Smooth muscle cell (in vitro differentiated cells): ENCODE results near the gene YPEL1. TPM values are rescaled to one million over a fixed set of nuclear protein-coding genes. Genes with fewer than 3 reads are reported as not detected.

Source experiments
- DNase-seq: peaks from one replicate; lab custom pipeline; 2025; ENCODE audit not compliant: unreplicated experiment; lab: John Stamatoyannopoulos, UW
- H2AFZ ChIP-seq: fragments of 200-600 bp; sonication (generic); 2 replicates; pipeline ENCODE4 v1.6.0; 2016; ENCODE audit warnings: antibody characterized with exemption, low read depth, mild to moderate bottlenecking
- H3F3A ChIP-seq: fragments of 200-600 bp; sonication (generic); 2 replicates; pipeline ENCODE4 v1.6.0; 2017; ENCODE audit warnings: antibody characterized with exemption, low read depth
- H3K27ac ChIP-seq: fragments of 200-600 bp; sonication (generic); 2 replicates; pipeline ENCODE4 v1.5.1; 2016; ENCODE audit warnings: low read depth, mild to moderate bottlenecking
- H3K27me3 ChIP-seq: fragments of 200-600 bp; sonication (generic); 2 replicates; pipeline ENCODE4 v1.6.1; 2016; ENCODE audit warnings: low read depth, mild to moderate bottlenecking
- H3K36me3 ChIP-seq: fragments of 200-600 bp; sonication (generic); 2 replicates; pipeline ENCODE4 v1.5.1; 2016; ENCODE audit warnings: low read depth
- H3K4me1 ChIP-seq: fragments of 200-600 bp; sonication (generic); 2 replicates; pipeline ENCODE4 v1.5.1; 2016; ENCODE audit warnings: low read depth
- H3K4me2 ChIP-seq: fragments of 200-600 bp; sonication (generic); 2 replicates; pipeline ENCODE4 v1.6.0; 2016; ENCODE audit warnings: mild to moderate bottlenecking
- H3K4me3 ChIP-seq: fragments of 200-600 bp; sonication (generic); 2 replicates; pipeline ENCODE4 v1.5.1; 2016; ENCODE audit warnings: mild to moderate bottlenecking
- H3K79me2 ChIP-seq: fragments of 200-600 bp; sonication (generic); 2 replicates; pipeline ENCODE4 v1.6.0; 2016; ENCODE audit warnings: low read depth, mild to moderate bottlenecking
- H3K9ac ChIP-seq: fragments of 200-600 bp; sonication (generic); 2 replicates; pipeline ENCODE4 v1.6.0; 2016; ENCODE audit warnings: low read depth
- H3K9me3 ChIP-seq: fragments of 200-600 bp; sonication (generic); replicated peaks from 2 replicates; pipeline ENCODE4 v1.5.1; 2016; ENCODE audit warnings: low read depth
- H4K20me1 ChIP-seq: fragments of 200-600 bp; sonication (generic); 2 replicates; pipeline ENCODE4 v1.6.0; 2016; ENCODE audit warnings: low read depth
- WGBS: methylation state at CpG from one replicate; pipeline ENCODE4 v1.1.7; 2016; ENCODE audit warnings: low lambda C conversion rate; 5-methylcytosine and 5-hydroxymethylcytosine counted together
- polyA plus RNA-seq: library from polyadenylated mRNA; unstranded; fragments of >200 nt; fragmentation: Nextera tagmentation; extraction: Ambion mirVana; gene quantifications from 2 replicates; pipeline ENCODE4 v1.2.1, GENCODE V29; 2016
- total RNA-seq: library from RNA; depleted of rRNA; stranded (reverse); fragments of >200 nt; gene quantifications from 2 replicates; pipeline ENCODE4 v1.2.3, GENCODE V29; 2014
- TF ChIP-seq, protein P1 (sequence below): fragments of 200-600 bp; sonication (generic); IDR thresholded peaks from 2 replicates; pipeline ENCODE4 v1.5.1; 2017; ENCODE audit warnings: borderline replicate concordance, mild to moderate bottlenecking, antibody characterized with exemption; ENCODE audit not compliant: insufficient read depth, poor library complexity, severe bottlenecking

Gene YPEL1
- total and polyA plus RNA-seq, 2 experiments from 2014 or later, result 1.8 to 4.1 TPM

DNA sequence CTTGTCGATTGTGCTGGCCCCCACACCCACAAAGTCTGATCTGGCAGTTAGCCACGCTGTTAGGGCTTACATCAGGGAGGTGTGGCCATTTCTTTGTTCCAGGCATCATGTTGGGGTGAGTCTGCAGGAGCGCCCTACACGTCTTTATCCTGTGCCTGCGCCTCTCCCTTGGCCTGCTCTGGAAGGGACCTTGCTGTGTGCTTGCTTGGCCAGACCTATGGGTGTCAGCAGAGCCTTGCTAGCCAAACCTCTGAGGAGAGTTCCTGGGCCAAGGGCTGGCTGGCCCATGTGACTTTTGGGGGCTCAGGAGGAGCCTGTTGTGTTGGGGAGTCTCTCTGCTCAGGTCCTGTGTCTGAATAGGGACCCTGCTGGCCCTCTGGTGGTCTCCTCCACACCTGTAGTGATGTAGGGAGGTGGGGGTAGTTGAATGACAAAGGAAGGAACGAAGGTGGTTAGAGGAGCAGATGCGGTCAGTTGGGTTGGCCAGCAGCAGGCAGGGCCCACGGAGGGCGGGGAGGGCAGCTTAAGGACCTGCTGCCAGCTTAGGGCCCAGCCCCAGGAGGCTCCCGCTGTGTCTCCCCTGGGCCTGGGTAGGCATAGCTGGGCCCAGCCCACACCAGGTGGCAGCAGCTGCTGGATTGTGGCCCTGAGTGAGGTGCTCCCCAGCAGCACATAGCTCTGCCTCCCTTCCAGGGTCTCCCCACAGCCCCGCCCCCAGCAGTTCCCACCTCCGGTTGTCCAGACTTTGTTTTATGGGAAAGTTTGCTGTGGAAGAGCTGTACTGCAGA lies 61.9 kb downstream of the YPEL1 start:
- Histone ChIP-seq H3K4me1 (no peaks in the 10 kb centered on the region), H3K9me3 (no peaks in the 10 kb centered on the region), H3K27ac (no peak overlapping the region), H4K20me1 (peaks cover 4% of the 10 kb centered on the region), H3K4me3 (no peak overlapping the region), H3K9ac (no peak overlapping the region), H3F3A (no peaks in the 10 kb centered on the region), H3K4me2 (no peak overlapping the region), H3K36me3 (no peaks in the 10 kb centered on the region), H3K27me3 (no peaks in the 10 kb centered on the region), H2AFZ (no peak overlapping the region), H3K79me2 (no peaks in the 10 kb centered on the region)
- WGBS, result 98% methylated on average over 12 of the region's 12 CpGs
- DNase-seq, result no peak
- TF ChIP-seq, protein P1, sequence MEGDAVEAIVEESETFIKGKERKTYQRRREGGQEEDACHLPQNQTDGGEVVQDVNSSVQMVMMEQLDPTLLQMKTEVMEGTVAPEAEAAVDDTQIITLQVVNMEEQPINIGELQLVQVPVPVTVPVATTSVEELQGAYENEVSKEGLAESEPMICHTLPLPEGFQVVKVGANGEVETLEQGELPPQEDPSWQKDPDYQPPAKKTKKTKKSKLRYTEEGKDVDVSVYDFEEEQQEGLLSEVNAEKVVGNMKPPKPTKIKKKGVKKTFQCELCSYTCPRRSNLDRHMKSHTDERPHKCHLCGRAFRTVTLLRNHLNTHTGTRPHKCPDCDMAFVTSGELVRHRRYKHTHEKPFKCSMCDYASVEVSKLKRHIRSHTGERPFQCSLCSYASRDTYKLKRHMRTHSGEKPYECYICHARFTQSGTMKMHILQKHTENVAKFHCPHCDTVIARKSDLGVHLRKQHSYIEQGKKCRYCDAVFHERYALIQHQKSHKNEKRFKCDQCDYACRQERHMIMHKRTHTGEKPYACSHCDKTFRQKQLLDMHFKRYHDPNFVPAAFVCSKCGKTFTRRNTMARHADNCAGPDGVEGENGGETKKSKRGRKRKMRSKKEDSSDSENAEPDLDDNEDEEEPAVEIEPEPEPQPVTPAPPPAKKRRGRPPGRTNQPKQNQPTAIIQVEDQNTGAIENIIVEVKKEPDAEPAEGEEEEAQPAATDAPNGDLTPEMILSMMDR, result no peak

DNA sequence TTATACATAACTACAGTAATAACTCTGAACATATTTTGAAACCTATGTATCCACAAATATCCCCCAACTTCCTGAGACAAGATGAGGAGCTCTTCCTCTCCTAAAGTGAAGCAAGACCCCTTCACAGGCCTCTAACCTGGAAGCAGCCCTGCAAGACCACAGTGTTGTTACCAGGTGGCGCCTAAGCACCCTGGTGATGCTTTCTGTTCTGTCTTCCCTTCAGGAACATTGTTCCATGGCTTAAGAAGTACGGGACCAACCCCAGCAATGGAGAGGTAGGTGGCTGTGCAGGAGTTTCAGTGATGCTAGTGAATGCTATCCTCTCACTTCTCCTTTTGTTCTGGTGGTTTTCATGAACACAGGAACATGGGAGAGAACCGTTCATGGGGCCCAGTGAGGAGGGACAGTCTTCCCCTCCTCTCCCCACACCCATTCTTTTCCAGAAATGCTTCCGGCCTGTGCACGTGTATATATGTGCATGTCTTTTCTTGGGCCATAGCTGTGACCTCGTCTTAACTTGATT lies 63.4 kb downstream of the YPEL1 start:
- Histone ChIP-seq H4K20me1 (peaks cover 4% of the 10 kb centered on the region), H3K36me3 (no peaks in the 10 kb centered on the region), H3K9me3 (no peaks in the 10 kb centered on the region), H3K27ac (no peak overlapping the region), H3K9ac (no peak overlapping the region), H3K4me3 (no peak overlapping the region), H3K4me1 (no peaks in the 10 kb centered on the region), H3K4me2 (no peak overlapping the region), H3F3A (no peaks in the 10 kb centered on the region), H2AFZ (no peak overlapping the region), H3K27me3 (no peaks in the 10 kb centered on the region), H3K79me2 (peaks cover 4% of the 10 kb centered on the region)
- DNase-seq, result no peak
- TF ChIP-seq, protein P1, result no peak
- WGBS, result 98% methylated on average over 6 of the region's 6 CpGs

DNA sequence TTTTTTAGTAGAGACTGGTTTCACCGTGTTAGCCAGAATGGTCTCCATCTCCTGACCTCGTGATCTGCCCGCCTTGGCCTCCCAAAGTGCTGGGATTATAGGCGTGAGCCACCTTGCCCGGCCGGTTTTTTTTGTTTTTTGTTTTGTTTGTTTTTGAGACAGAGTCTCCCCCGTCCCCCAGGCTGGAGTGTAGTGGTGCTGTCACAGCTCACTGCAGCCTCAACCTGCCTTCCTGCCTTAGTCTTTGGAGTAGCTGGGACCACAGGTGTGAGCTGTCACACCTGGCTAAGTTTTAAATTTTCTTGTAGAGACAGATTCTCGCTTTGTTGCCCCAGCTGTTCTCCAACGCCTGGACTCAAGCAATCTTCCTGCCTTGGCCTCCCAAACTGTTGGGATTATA lies 66.6 kb downstream of the YPEL1 start:
- no peak overlapping the region for H3K9ac ChIP-seq
- no peak overlapping the region for H2AFZ ChIP-seq
- H3K4me2 ChIP-seq, result no peak overlapping the region
- H3K27me3 ChIP-seq, result no peaks in the 10 kb centered on the region
- DNase-seq, result no peak
- no peaks in the 10 kb centered on the region for H3K36me3 ChIP-seq
- peaks cover 10% of the 10 kb centered on the region for H3K79me2 ChIP-seq
- no peaks in the 10 kb centered on the region for H3K9me3 ChIP-seq
- TF ChIP-seq, protein P1, result no peak
- H3K27ac ChIP-seq, result no peak overlapping the region
- 87% methylated on average over 9 of the region's 9 CpGs for WGBS
- no peak overlapping the region for H3K4me3 ChIP-seq
- H3K4me1 ChIP-seq, result peaks cover 5% of the 10 kb centered on the region
- no peaks in the 10 kb centered on the region for H3F3A ChIP-seq
- peaks cover 4% of the 10 kb centered on the region for H4K20me1 ChIP-seq

DNA sequence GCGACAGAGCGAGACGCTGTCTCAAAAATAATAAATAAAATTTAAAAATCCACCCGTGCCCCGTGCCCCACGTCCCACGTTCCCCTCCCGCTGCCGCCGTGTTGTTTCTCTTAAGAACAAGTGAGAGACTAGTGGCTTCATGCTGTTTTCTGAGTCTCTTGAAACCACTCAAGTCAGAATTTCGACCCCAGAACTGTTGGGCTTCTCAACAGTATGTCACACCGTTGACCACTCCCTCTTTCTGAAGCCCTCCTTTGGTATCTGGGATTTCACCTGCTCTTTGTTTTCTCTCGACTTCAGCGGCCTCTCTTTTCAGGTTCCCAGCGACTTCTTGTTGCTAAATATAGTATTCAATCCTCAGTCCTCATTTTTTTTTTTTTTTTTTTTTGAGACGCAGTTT lies 68.8 kb downstream of the YPEL1 start:
- H3K27me3 ChIP-seq, result no peaks in the 10 kb centered on the region
- peak overlapping the region; percentile 95 for H3K4me2 ChIP-seq
- H4K20me1 ChIP-seq, result peaks cover 4% of the 10 kb centered on the region
- no peak for DNase-seq
- TF ChIP-seq, protein P1, result no peak
- H3K79me2 ChIP-seq, result peaks cover 10% of the 10 kb centered on the region
- H3K27ac ChIP-seq, result no peak overlapping the region
- no peak overlapping the region for H2AFZ ChIP-seq
- H3K9ac ChIP-seq, result peak overlapping the region; percentile 93
- 71% methylated on average over 16 of the region's 16 CpGs for WGBS
- peak overlapping the region; percentile 96 for H3K4me3 ChIP-seq
- no peaks in the 10 kb centered on the region for H3K36me3 ChIP-seq
- no peaks in the 10 kb centered on the region for H3K9me3 ChIP-seq
- peaks cover 5% of the 10 kb centered on the region for H3K4me1 ChIP-seq
- no peaks in the 10 kb centered on the region for H3F3A ChIP-seq
